SIG-M5 treated with dmso at 0.1 percent for 504 hours (cell line): Measurements from ENCODE around the gene MYO3A.

Experiments used
- DNase-seq: peaks from one replicate; lab custom pipeline; 2025; ENCODE audit not compliant: unreplicated experiment; lab: John Stamatoyannopoulos, UW

The MYO3A gene

GRCh38 chr10:25933653-25934608 is at the start of gene MYO3A:
MYO3A (plus strand) TSS chr10:25934229; CDS start chr10:25952111, 17,882 bp downstream.
- DNase-seq = no peak

GRCh38 chr10:25888627-25889026 is 45.4 kb upstream of the MYO3A start:
- DNase-seq = no peak

GRCh38 chr10:25890995-25891394 is 43.0 kb upstream of the MYO3A start:
- DNase-seq = no peak

DNA sequence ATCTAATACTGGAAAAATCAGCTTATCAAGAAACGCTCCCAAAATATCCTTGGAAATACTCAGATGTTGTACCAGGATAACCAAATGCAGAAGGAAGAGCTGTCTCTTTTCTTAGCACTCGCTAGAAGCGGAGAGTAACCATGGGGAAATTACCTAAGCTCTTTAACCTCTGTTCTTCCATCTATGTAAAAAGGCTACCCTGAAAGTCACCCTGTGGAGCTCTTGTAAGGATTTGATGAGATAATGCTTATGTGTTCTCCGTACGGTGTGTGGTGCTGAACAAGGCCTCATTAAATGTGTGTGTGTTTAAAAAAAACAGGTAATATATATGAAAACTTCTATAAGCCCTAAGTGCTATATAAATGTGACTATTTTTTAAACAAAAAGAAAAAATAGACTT is 38.2 kb upstream of the MYO3A start:
- no peak for DNase-seq

DNA sequence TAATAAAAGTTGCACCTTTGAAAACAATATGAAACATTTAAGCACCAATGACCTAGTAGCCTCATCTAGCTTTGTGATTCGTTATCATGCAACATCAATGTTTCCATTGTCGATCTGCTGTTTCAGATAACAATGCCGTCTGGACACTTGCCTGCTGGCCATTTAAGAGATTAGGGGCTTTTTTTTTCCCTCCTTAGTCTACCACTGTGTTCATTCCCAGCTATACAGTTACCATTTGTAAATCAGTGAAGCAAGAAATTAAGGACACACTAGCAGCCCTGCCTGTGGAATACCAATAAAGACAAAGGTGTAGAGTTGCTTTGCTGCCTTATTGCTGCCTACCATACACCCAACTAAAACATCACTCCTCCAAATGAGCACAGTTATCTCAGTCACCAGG is 37.6 kb upstream of the MYO3A start:
- DNase-seq = no peak

DNA sequence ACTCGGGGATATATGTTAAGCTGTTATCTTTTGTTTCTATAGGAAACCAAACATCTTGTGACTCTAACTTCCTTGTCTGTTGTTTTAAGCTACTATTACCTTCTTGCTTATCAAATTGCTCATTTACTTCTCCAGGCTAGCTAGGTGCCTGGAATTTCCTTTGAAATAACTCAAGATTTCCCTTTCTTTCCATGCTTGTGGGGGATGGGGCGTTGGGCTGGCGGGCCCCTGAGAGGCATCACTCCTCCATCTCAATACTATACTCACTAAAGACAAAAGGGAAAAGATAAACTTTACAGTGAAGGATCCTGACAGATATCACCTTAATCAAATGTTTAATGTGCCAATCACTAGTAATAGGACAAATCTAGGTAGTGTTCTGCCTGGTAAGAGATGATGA is 34.7 kb upstream of the MYO3A start:
- DNase-seq = no peak

GRCh38 chr10:25901199-25901598 is 32.8 kb upstream of the MYO3A start:
- DNase-seq = no peak

GRCh38 chr10:25902002-25902401 is 32.0 kb upstream of the MYO3A start:
- no peak for DNase-seq

- no peak for DNase-seq
These were observed 26.8 kb upstream of the MYO3A start for GRCh38 chr10:25907261-25907660.

DNA sequence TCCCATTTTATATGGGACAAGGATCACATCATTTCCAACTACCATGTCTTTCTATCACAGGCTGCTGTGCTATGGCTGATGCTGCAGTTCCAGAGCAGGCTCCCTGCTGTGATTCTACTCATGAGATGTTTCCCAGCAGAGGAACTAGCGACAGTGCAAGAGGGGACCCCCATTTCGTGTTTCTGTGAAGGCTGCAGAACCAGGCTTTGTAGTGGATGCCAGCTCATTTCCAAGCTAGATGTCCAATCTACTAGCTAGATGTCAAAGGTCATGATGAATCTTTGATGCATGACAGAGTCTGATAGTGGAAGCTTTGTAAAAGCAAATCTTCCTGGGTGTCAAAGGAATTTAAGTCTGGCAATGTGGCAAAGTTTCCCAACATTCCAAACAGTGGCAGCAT is 21.2 kb upstream of the MYO3A start:
- no peak for DNase-seq

DNA sequence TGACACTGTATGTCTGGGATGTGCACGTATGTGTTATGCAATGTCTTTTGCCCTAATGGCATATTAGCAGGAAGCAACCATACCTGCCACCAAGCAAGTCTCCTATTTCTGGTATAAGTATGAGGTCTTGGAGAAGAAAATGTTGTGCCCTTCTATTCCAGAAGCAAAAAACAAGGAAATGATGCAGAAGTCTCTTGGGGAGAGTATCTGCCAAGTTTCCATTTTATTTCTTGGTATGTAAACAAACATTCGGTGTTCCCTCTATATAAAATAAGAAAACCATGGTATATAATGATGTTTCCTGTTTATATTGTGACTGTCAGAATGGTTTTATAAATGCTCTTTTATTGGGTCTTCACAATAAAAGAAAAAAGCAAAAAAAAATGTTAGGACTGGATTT is 19.3 kb upstream of the MYO3A start:
- DNase-seq = no peak

DNA sequence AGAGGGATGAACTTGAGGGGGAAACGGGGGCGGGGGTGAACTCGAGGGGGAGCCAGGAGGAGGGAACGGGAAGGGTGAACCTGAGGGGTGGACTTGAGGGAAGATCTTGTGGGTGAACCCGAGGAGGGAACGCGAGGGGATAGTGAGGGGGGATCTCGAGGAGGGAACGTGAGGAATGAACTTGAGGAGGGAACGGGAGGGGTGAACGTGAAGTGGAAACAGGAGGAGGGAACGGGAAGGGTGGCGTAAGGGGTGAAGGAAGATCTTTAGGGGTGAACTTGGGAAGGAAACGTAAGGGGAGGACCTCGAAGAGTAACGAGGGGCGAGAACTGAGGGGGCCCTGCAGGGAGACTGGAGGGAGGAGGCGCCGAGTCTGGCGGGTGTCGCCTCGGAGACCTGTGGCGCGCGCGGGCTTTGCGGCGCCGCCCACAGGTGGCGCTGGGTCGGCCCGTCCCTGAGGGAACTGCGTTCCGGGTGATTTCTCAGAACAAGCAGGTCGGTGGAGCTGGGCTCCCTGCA is 651 bp downstream of the MYO3A start:
- DNase-seq = no peak

DNA sequence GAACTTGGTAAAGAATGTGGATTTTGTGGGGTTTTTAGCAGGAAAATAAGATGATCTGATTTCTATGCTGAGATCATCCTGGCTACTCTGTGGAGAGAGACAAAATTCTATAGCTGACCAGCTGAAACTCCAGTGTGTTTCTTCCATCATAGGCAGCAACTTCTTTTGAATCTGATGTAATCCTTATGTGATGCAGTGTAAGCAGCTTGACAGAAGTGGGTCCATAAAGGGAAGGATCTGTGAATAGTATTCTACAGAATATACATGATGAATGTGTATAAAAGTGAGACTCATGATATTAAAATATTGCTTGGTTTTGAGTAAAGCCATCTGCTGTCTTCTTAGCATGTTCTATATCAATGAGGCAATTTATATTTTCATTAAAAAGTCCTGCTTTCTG is 4.4 kb downstream of the MYO3A start:
- DNase-seq = no peak

- DNase-seq = no peak
These were observed 10.7 kb downstream of the MYO3A start for GRCh38 chr10:25944771-25945170.

GRCh38 chr10:25952857-25953256 is 18.8 kb downstream of the MYO3A start:
- DNase-seq = no peak

- DNase-seq = no peak
These were observed 20.8 kb downstream of the MYO3A start for GRCh38 chr10:25954851-25955250.

- no peak for DNase-seq
These were observed 25.7 kb downstream of the MYO3A start for GRCh38 chr10:25959540-25960232.

DNA sequence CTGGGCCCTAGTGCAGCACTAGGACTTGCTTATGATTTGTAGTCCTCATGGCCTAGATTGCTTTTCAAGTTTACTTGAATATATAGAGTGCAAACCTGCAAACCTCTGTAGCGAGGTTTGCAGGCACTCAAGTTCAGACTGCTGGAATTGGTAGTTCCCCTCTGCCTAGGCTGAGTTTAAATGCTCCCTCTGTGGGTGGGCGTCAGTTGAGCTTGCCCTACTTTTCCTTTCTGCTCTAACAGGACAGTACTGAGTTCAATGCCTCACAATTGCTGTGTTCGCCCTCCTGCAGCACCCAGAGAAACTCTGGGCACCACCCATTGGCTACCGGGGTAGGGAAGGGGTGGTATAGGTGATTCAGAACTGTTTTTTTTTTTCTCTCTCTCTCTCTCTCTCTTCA is 31.6 kb downstream of the MYO3A start:
- DNase-seq = no peak

DNA sequence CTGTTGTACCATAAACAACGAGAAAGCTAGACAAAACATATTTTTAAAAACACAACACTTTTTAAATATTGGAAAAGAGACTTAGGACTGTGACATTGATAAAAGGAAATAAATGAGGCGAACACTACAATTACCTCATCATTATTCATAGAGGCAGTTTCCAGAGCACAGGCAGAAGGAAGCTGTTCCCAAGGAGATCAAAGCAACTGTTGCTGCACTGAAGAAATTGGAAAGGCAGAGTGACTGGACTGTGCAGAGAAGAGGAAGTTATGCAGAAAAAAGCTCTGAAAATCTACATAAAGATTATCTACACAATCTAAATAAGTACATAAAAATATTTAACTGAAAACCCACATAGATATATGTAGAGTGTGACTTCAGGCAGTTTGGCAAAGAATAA is 32.8 kb downstream of the MYO3A start:
- DNase-seq = no peak

DNA sequence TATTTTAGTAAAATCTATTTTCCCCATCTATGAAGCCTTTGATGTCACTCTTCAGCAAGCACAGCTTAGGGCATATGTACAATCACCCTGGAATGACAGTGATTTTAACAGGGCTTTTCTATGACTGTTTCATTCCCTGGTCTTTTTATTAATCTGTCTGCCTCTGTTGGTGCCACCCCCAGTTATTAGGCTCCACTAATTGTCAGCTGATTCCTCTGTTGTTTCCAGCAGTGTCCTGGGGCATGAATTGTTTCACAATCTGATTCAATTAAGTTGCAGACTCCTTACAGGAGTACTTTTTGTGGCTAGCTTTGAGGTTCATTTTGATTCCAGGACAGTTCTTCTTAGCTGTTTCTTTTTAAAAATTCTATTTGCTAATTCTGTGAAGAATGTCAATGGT is 38.6 kb downstream of the MYO3A start:
- DNase-seq = no peak

- no peak for DNase-seq
These were observed 40.9 kb downstream of the MYO3A start for GRCh38 chr10:25974897-25975459.

- no peak for DNase-seq
These were observed 44.7 kb downstream of the MYO3A start for GRCh38 chr10:25978771-25979170.
